ENCODE data around the gene BTBD16. TPM values are rescaled to one million over a fixed set of nuclear protein-coding genes. Genes with fewer than 3 reads are reported as not detected.

The BTBD16 gene
- polyA plus RNA-seq, 1 donor, result 0.79 TPM

GRCh38 chr10:122357685-122358084 is 86.6 kb downstream of the BTBD16 start:
- Histone ChIP-seq H3K9me3 (ENCODE audit: control insufficient read depth, low read depth, low read length) (no peaks in the 10 kb centered on the region), H3K27me3 (ENCODE audit: control insufficient read depth, insufficient read depth, low read length) (no peaks in the 10 kb centered on the region), H3K36me3 (ENCODE audit: control insufficient read depth, insufficient read depth, low read length) (no peaks in the 10 kb centered on the region), H3K4me1 (ENCODE audit: control insufficient read depth, insufficient read depth, low read length) (peaks cover 6% of the 10 kb centered on the region), H3K27ac (ENCODE audit: low read length) (no peak overlapping the region), H3K4me3 (ENCODE audit: low read length) (no peak overlapping the region)
- WGBS (ENCODE audit: insufficient coverage, low lambda C conversion rate), result no CpG with 5 or more reads among the region's 4 CpGs
- DNase-seq, result no peak

GRCh38 chr10:122359621-122360020 is 88.5 kb downstream of the BTBD16 start:
- Histone ChIP-seq H3K27ac (ENCODE audit: low read length) (no peak overlapping the region), H3K4me3 (ENCODE audit: low read length) (no peak overlapping the region), H3K4me1 (ENCODE audit: control insufficient read depth, insufficient read depth, low read length) (no peaks in the 10 kb centered on the region), H3K9me3 (ENCODE audit: control insufficient read depth, low read depth, low read length) (no peaks in the 10 kb centered on the region), H3K36me3 (ENCODE audit: control insufficient read depth, insufficient read depth, low read length) (no peaks in the 10 kb centered on the region), H3K27me3 (ENCODE audit: control insufficient read depth, insufficient read depth, low read length) (no peaks in the 10 kb centered on the region)
- WGBS (ENCODE audit: insufficient coverage, low lambda C conversion rate), result no CpG with 5 or more reads among the region's 2 CpGs
- no peak for DNase-seq

- no peak overlapping the region for H3K4me3 ChIP-seq (ENCODE audit: low read length)
- no peak for DNase-seq
- no peaks in the 10 kb centered on the region for H3K9me3 ChIP-seq (ENCODE audit: control insufficient read depth, low read depth, low read length)
- no peaks in the 10 kb centered on the region for H3K36me3 ChIP-seq (ENCODE audit: control insufficient read depth, insufficient read depth, low read length)
- H3K27me3 ChIP-seq (ENCODE audit: control insufficient read depth, insufficient read depth, low read length), result no peaks in the 10 kb centered on the region
- no peaks in the 10 kb centered on the region for H3K4me1 ChIP-seq (ENCODE audit: control insufficient read depth, insufficient read depth, low read length)
- H3K27ac ChIP-seq (ENCODE audit: low read length), result no peak overlapping the region
- WGBS (ENCODE audit: insufficient coverage, low lambda C conversion rate), result 100% methylated on average over 1 of the region's 1 CpG
Measured at GRCh38 chr10:122361046-122361445, 90.0 kb downstream of the BTBD16 start.

- Histone ChIP-seq H3K4me1 (ENCODE audit: control insufficient read depth, insufficient read depth, low read length) (no peaks in the 10 kb centered on the region), H3K9me3 (ENCODE audit: control insufficient read depth, low read depth, low read length) (no peaks in the 10 kb centered on the region), H3K36me3 (ENCODE audit: control insufficient read depth, insufficient read depth, low read length) (no peaks in the 10 kb centered on the region), H3K4me3 (ENCODE audit: low read length) (no peak overlapping the region), H3K27ac (ENCODE audit: low read length) (no peak overlapping the region), H3K27me3 (ENCODE audit: control insufficient read depth, insufficient read depth, low read length) (no peaks in the 10 kb centered on the region)
- WGBS (ENCODE audit: insufficient coverage, low lambda C conversion rate), result no CpG with 5 or more reads among the region's 4 CpGs
- DNase-seq, result no peak
Measured at GRCh38 chr10:122362031-122362592, 91.0 kb downstream of the BTBD16 start.

- Histone ChIP-seq H3K27me3 (ENCODE audit: control insufficient read depth, insufficient read depth, low read length) (no peaks in the 10 kb centered on the region), H3K4me1 (ENCODE audit: control insufficient read depth, insufficient read depth, low read length) (no peaks in the 10 kb centered on the region), H3K27ac (ENCODE audit: low read length) (no peak overlapping the region), H3K36me3 (ENCODE audit: control insufficient read depth, insufficient read depth, low read length) (no peaks in the 10 kb centered on the region), H3K4me3 (ENCODE audit: low read length) (no peak overlapping the region), H3K9me3 (ENCODE audit: control insufficient read depth, low read depth, low read length) (no peaks in the 10 kb centered on the region)
- no peak for DNase-seq
- 0% methylated on average over 1 of the region's 2 CpGs for WGBS (ENCODE audit: insufficient coverage, low lambda C conversion rate)
Measured at GRCh38 chr10:122362621-122363020, 91.5 kb downstream of the BTBD16 start.

- no peaks in the 10 kb centered on the region for H3K27me3 ChIP-seq (ENCODE audit: control insufficient read depth, insufficient read depth, low read length)
- no peaks in the 10 kb centered on the region for H3K4me1 ChIP-seq (ENCODE audit: control insufficient read depth, insufficient read depth, low read length)
- H3K36me3 ChIP-seq (ENCODE audit: control insufficient read depth, insufficient read depth, low read length), result no peaks in the 10 kb centered on the region
- DNase-seq, result no peak
- no peak overlapping the region for H3K4me3 ChIP-seq (ENCODE audit: low read length)
- no peak overlapping the region for H3K27ac ChIP-seq (ENCODE audit: low read length)
- WGBS (ENCODE audit: insufficient coverage, low lambda C conversion rate), result no CpG with 5 or more reads among the region's 2 CpGs
- no peaks in the 10 kb centered on the region for H3K9me3 ChIP-seq (ENCODE audit: control insufficient read depth, low read depth, low read length)
Measured at GRCh38 chr10:122363311-122363710, 92.2 kb downstream of the BTBD16 start.

GRCh38 chr10:122363722-122364463 is 92.8 kb downstream of the BTBD16 start:
- H3K9me3 ChIP-seq (ENCODE audit: control insufficient read depth, low read depth, low read length), result no peaks in the 10 kb centered on the region
- no CpG with 5 or more reads among the region's 6 CpGs for WGBS (ENCODE audit: insufficient coverage, low lambda C conversion rate)
- no peak for DNase-seq
- H3K27me3 ChIP-seq (ENCODE audit: control insufficient read depth, insufficient read depth, low read length), result no peaks in the 10 kb centered on the region
- H3K4me1 ChIP-seq (ENCODE audit: control insufficient read depth, insufficient read depth, low read length), result no peaks in the 10 kb centered on the region
- H3K4me3 ChIP-seq (ENCODE audit: low read length), result no peak overlapping the region
- no peaks in the 10 kb centered on the region for H3K36me3 ChIP-seq (ENCODE audit: control insufficient read depth, insufficient read depth, low read length)
- no peak overlapping the region for H3K27ac ChIP-seq (ENCODE audit: low read length)

GRCh38 chr10:122368502-122369254 is 97.6 kb downstream of the BTBD16 start:
- Histone ChIP-seq H3K4me3 (ENCODE audit: low read length) (no peak overlapping the region), H3K36me3 (ENCODE audit: control insufficient read depth, insufficient read depth, low read length) (no peaks in the 10 kb centered on the region), H3K27me3 (ENCODE audit: control insufficient read depth, insufficient read depth, low read length) (no peaks in the 10 kb centered on the region), H3K27ac (ENCODE audit: low read length) (no peak overlapping the region), H3K9me3 (ENCODE audit: control insufficient read depth, low read depth, low read length) (no peaks in the 10 kb centered on the region), H3K4me1 (ENCODE audit: control insufficient read depth, insufficient read depth, low read length) (peaks cover 11% of the 10 kb centered on the region)
- no peak for DNase-seq
- WGBS (ENCODE audit: insufficient coverage, low lambda C conversion rate), result no CpG with 5 or more reads among the region's 13 CpGs

GRCh38 chr10:122373108-122373507 is 102.0 kb downstream of the BTBD16 start:
- Histone ChIP-seq H3K36me3 (ENCODE audit: control insufficient read depth, insufficient read depth, low read length) (no peaks in the 10 kb centered on the region), H3K4me3 (ENCODE audit: low read length) (no peak overlapping the region), H3K27me3 (ENCODE audit: control insufficient read depth, insufficient read depth, low read length) (no peaks in the 10 kb centered on the region), H3K4me1 (ENCODE audit: control insufficient read depth, insufficient read depth, low read length) (peaks cover 12% of the 10 kb centered on the region), H3K27ac (ENCODE audit: low read length) (peak overlapping the region; percentile 93), H3K9me3 (ENCODE audit: control insufficient read depth, low read depth, low read length) (no peaks in the 10 kb centered on the region)
- no CpG with 5 or more reads among the region's 4 CpGs for WGBS (ENCODE audit: insufficient coverage, low lambda C conversion rate)
- peak; percentile 43 to 64 for DNase-seq

- H3K9me3 ChIP-seq (ENCODE audit: control insufficient read depth, low read depth, low read length), result no peaks in the 10 kb centered on the region
- peaks cover 12% of the 10 kb centered on the region for H3K4me1 ChIP-seq (ENCODE audit: control insufficient read depth, insufficient read depth, low read length)
- no peaks in the 10 kb centered on the region for H3K27me3 ChIP-seq (ENCODE audit: control insufficient read depth, insufficient read depth, low read length)
- no peaks in the 10 kb centered on the region for H3K36me3 ChIP-seq (ENCODE audit: control insufficient read depth, insufficient read depth, low read length)
- H3K4me3 ChIP-seq (ENCODE audit: low read length), result peak overlapping the region; percentile 70
- WGBS (ENCODE audit: insufficient coverage, low lambda C conversion rate), result no CpG with 5 or more reads among the region's 13 CpGs
- peak overlapping the region; percentile 93 for H3K27ac ChIP-seq (ENCODE audit: low read length)
- peak in 1 of 2 donors; percentile 16 for DNase-seq
Measured at GRCh38 chr10:122373721-122374120, 102.6 kb downstream of the BTBD16 start.
